Measurements from ENCODE around the gene PDK2.

PDK2 gene

DNA sequence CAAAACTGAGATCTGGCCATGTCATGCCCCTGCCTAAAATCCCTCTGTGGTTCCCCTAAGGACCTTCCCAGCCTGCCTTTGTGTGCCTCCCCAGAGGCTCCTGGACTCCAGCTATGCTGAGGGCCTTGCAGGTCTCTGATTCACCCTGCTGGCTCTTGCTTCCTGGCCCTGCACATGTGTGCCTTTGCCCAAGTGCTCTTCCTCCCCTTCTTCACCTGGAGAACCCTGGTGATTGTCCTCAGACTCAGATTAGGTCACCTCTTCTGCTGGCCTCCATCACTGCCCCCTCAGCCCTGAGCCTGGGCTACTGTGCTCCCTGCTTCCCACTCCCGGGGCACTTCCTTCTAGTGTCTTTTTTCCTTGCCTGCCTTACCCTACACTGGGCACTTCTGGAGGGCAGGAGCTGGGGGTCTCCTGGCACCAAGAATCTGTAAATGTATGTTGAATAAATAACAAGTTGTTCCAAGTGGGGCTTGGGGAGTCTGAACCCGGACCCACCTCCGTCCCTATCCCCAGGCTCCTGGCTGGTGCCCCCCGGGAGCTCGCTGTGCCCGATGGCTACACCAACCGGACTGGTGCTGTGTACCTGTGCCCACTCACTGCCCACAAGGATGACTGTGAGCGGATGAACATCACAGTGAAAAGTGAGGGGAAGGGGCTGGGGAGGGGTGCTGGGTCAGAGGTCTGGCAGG lies 31.4 kb upstream of the PDK2 start:
- no peak for DNase-seq
- no peak for TF ChIP-seq POLR2A (IDR thresholded peaks at IDR 0.05; ENCODE audit: low read length)
- no peak for TF ChIP-seq GATA1 (IDR thresholded peaks at IDR 0.05; ENCODE audit: low read depth, low read length)

DNA sequence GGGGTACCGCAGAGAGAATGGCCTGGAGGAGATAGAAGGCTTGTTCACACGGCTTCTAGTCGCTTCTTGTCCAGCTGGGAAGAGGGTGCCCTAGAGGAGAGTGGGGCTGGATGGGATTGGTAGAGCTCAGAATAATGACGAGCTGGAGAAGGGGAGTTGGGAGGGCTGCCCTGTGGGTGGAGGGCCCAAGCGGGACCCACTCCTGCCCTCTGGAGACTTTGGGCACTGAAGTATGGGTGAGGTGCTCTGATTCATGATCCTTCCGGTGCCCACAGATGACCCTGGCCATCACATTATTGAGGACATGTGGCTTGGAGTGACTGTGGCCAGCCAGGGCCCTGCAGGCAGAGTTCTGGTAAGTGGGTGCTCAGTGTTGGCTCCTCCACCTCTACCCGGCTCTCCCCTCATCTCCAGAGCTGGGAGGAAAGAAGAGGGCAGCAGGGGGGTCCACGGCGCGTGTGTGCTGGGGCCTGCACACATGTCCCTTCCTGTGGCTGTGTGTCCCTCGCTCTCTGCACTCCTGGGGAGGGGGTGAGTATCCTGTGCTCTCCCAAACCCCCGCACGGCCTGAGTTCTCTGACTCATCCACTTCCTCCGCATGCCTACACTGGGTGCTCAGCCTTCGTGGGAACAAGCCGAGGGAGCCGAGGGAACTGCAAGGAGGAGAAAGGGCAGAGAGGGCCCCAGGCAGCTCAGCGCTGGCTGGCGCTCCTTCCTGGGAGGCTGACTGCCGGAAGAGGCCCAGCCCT lies 30.7 kb upstream of the PDK2 start:
- DNase-seq: no peak
- TF ChIP-seq POLR2A (IDR thresholded peaks at IDR 0.05; ENCODE audit: low read length): no peak
- no peak for TF ChIP-seq GATA1 (IDR thresholded peaks at IDR 0.05; ENCODE audit: low read depth, low read length)

DNA sequence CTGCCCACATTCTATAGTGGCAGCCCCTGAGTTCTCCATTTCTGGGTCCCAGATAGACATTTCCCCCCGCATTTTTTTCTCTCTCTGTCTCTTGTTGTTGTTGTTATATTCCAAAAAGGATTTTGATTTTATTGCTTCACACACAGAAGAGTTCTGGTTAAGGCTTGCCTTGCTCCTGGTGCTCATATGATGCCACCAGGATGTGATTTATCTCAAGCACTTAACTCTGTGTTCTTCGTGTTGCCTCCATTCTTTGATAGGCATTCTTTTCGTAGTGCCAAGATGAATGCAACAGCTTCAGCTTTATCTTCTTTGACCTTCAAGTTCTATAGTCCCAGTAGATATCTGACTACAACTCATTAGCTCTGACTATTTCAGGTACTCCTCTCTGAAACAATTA lies 30.1 kb upstream of the PDK2 start:
- TF ChIP-seq GATA1 (IDR thresholded peaks at IDR 0.05; ENCODE audit: low read depth, low read length): no peak
- TF ChIP-seq POLR2A (IDR thresholded peaks at IDR 0.05; ENCODE audit: low read length): no peak
- no peak for DNase-seq

DNA sequence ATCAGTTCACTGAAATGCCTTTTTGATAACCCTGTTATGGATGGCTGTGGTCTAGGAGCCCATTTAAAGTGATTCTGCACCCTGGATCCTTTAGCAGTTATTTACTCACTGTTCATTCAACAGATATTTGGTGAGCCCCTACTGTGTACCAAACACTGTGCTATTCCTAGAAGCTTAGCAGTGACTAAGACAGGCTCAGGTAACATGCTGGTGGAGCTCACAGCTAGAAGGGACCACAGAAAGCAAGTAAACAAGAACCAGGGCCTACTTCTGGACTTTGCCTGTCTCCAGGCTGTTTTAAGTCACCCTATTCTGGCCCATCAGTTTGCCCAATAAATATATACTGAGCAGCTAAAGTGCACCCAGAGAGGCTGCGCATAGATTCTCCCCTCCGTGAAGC lies 28.2 kb upstream of the PDK2 start:
- TF ChIP-seq GATA1 (IDR thresholded peaks at IDR 0.05; ENCODE audit: low read depth, low read length) (no peak), POLR2A (IDR thresholded peaks at IDR 0.05; ENCODE audit: low read length) (no peak)
- DNase-seq: no peak

DNA sequence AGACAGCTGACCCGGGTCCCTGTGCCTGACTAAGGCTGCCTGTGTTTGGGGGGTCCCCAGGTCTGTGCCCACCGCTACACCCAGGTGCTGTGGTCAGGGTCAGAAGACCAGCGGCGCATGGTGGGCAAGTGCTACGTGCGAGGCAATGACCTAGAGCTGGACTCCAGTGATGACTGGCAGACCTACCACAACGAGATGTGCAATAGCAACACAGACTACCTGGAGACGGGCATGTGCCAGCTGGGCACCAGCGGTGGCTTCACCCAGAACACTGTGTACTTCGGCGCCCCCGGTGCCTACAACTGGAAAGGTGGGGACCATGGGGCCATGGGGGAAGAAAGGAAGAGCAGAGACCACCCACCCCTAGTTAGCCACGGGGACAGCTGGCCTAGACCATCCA lies 27.2 kb upstream of the PDK2 start:
- no peak for DNase-seq
- no peak for TF ChIP-seq POLR2A (IDR thresholded peaks at IDR 0.05; ENCODE audit: low read length)

DNA sequence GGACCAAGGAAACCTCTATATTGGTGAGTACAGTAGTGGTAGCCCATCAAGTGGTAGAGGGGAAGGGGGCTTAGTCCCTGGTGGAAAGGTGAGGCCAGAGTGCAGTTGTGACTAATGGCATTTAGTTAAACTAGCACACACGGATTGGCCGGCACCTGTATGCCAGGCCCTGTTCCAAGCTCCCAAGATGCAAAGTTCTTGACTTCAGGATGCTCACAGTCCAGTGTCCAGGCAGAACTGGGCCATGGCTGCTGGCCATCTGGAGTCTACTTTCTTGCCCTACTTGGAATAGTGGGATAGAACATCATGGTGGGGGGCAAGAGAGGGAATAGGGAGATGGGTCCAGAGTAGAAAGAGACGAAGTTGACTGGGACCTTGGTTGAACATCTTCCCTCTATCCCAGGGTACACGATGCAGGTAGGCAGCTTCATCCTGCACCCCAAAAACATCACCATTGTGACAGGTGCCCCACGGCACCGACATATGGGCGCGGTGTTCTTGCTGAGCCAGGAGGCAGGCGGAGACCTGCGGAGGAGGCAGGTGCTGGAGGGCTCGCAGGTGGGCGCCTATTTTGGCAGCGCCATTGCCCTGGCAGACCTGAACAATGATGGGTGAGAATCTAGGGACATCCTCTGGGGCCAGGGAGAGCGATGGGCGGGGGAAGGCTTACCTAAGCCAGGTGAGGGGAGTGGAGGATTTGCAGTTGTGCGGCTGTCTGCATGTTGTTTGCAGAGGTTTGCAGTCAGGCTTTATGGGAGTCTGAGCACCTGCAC lies 24.1 kb upstream of the PDK2 start:
- no peak for TF ChIP-seq POLR2A (IDR thresholded peaks at IDR 0.05; ENCODE audit: low read length)
- DNase-seq: no peak

DNA sequence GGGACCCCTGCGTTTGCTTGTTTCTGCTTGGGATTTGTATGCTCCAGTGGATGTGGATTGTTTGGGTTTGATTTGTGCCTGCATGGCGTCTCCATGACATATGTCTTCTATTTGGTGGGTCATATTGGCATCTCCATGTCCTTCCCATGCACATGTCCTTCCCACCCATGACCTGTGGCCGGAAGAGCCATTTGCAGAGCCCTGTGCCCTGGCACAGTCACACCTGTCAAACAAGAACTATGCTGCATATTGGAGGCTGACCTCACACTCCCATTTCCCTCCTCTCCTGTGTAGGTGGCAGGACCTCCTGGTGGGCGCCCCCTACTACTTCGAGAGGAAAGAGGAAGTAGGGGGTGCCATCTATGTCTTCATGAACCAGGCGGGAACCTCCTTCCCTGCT lies 23.5 kb upstream of the PDK2 start:
- DNase-seq: no peak
- TF ChIP-seq GATA1 (IDR thresholded peaks at IDR 0.05; ENCODE audit: low read depth, low read length) (no peak), POLR2A (IDR thresholded peaks at IDR 0.05; ENCODE audit: low read length) (no peak)

DNA sequence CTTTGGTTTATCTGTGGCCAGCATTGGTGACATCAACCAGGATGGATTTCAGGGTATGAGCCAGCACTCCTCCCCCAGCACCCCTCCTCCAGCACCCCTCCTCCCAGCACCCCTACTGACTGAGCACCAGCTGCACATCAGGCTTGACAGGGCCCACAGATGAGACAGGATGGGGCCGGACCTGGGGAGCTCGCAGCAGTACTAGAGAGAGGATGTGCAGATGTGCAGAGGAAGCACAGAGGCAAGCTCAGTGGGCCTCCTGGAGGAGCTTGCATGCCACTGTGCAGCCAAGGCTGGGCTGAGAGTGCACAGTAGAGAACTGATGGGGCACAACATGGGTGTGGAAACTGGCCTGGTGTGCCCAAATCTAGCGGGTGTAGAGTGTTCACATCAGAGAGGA lies 23.0 kb upstream of the PDK2 start:
- no peak for DNase-seq
- TF ChIP-seq GATA1 (IDR thresholded peaks at IDR 0.05; ENCODE audit: low read depth, low read length) (no peak), POLR2A (IDR thresholded peaks at IDR 0.05; ENCODE audit: low read length) (no peak)

DNA sequence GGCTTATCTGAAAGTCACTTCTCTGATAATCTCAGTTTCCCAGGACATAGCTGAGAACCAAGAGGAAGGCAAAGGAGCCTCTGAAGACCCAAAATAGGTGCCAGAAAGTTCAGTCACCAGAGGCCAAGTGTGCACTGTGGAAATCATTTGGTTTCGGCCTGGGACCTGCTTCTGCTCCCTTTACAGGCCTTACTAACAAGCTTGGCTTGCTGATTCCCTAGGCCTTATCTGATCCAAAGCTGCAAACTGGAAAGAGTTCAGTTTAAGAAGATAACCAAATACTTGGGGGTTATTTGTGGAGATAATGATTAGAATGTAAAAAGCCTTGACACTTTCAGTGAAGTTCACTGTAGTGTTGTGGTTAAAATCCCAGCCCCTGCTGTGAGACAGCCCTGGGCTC lies 22.2 kb upstream of the PDK2 start:
- no peak for DNase-seq
- TF ChIP-seq GATA1 (IDR thresholded peaks at IDR 0.05; ENCODE audit: low read depth, low read length): no peak
- no peak for TF ChIP-seq POLR2A (IDR thresholded peaks at IDR 0.05; ENCODE audit: low read length)

DNA sequence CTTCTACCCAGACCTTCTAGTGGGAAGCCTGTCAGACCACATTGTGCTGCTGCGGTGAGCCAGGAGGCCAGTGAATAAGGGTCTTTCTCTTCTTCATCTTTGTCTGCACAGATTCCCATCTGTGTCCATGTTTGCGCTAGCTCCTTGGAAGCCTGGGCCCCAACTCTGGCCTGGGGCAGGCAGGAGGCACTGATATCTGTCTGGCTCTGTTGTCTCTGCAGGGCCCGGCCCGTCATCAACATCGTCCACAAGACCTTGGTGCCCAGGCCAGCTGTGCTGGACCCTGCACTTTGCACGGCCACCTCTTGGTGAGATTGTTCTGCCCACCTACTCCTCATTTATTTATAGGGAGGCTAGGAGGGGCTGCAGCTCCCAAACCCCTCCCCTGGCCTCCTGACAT lies 20.9 kb upstream of the PDK2 start:
- TF ChIP-seq POLR2A (IDR thresholded peaks at IDR 0.05; ENCODE audit: low read length): no peak
- no peak for TF ChIP-seq GATA1 (IDR thresholded peaks at IDR 0.05; ENCODE audit: low read depth, low read length)

DNA sequence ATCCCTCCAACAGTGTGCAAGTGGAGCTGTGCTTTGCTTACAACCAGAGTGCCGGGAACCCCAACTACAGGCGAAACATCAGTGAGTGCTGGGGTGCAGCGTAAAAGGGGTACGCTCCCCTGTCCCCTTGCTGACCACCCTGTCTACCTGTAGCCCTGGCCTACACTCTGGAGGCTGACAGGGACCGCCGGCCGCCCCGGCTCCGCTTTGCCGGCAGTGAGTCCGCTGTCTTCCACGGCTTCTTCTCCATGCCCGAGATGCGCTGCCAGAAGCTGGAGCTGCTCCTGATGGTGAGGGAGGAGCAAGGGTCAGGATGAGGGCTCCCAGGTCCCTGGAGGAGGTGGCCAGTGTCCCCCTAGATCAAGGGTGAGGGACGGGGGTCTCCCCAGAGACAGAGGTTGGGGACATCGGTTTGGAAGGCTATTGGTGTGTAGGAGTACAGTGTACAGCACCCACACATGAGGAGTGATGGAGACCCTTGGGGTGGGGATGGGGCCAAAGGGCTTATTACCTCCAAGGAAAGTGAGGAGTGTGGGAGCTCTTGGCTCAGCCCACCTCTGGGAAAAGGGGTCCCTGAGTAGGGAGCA lies 19.6 kb upstream of the PDK2 start:
- no peak for DNase-seq
- TF ChIP-seq GATA1 (IDR thresholded peaks at IDR 0.05; ENCODE audit: low read depth, low read length) (no peak), POLR2A (IDR thresholded peaks at IDR 0.05; ENCODE audit: low read length) (no peak)

More for the DNA sequence above, 20.9 kb upstream of the PDK2 start:
- DNase-seq: no peak

DNA sequence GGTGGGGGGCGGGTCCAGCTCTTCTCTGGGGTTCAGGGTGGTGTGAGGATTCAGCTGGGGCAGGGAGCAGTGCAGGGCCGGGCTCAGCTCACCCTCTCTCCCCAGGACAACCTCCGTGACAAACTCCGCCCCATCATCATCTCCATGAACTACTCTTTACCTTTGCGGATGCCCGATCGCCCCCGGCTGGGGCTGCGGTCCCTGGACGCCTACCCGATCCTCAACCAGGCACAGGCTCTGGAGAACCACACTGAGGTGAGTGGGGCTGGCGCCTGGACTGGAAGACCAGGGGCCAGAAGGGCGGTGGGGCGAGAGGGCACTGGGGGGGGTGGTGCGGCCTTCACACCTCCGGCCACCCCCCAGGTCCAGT lies 18.9 kb upstream of the PDK2 start:
- TF ChIP-seq POLR2A (IDR thresholded peaks at IDR 0.05; ENCODE audit: low read length) (no peak), GATA1 (IDR thresholded peaks at IDR 0.05; ENCODE audit: low read depth, low read length) (no peak)
- no peak for DNase-seq

DNA sequence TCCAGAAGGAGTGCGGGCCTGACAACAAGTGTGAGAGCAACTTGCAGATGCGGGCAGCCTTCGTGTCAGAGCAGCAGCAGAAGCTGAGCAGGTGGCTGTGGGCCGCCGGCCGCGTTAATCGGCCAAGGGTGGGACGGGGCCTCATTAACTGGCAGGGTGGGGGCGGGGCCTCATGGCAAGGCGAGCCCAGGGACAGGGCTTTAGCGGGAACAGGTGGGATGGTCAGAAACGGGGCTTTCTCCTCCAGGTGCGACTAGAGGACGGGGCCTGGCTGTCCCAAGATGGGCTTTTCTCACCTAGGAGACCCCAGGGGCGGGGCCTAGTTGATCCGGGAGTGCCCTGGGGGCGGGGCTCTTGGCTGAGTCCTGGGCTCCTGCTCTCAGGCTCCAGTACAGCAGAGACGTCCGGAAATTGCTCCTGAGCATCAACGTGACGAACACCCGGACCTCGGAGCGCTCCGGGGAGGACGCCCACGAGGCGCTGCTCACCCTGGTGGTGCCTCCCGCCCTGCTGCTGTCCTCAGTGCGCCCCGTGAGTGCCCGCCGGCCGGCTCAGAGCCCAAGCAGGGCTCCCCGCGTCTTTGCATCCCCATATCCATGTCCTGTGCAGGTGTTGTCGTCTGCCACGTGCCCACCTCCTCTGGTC lies 18.4 kb upstream of the PDK2 start:
- TF ChIP-seq POLR2A (IDR thresholded peaks at IDR 0.05; ENCODE audit: low read length) (no peak), GATA1 (IDR thresholded peaks at IDR 0.05; ENCODE audit: low read depth, low read length) (no peak)

DNA sequence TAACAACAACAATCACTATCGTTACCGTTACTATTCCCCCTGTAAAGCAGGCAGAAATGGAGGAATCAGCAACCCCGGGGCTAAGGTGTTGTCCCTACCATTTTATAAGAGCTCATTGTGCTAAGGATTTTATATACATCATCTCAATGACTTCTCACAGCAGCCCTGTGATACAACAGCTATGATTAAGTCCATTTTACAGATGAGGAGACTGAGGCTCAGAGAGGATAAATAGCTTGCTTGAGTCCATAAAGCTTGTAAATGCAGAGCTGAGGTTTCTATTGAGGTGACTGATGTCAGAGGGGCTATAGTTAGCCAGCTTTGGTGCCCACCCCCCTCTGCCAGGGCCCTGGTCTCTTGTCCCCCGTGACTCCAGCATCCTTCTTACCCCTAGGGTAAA lies 16.7 kb upstream of the PDK2 start:
- DNase-seq: no peak
- TF ChIP-seq POLR2A (IDR thresholded peaks at IDR 0.05; ENCODE audit: low read length) (no peak), GATA1 (IDR thresholded peaks at IDR 0.05; ENCODE audit: low read depth, low read length) (no peak)

More for the DNA sequence above, 18.4 kb upstream of the PDK2 start:
- no peak for DNase-seq

Data from erythroblast (primary cell).